ENCODE results near the gene NUDT11.

GRCh38 chrX:51494409-51494808 is 2.0 kb downstream of the NUDT11 start:
- no peak for TF ChIP-seq EP300 (IDR thresholded peaks at IDR 0.05; ENCODE audit: borderline replicate concordance)
- TF ChIP-seq MAX (IDR thresholded peaks at IDR 0.05): no peak
- no peak for TF ChIP-seq REST (IDR thresholded peaks at IDR 0.05; ENCODE audit: low read depth)
- TF ChIP-seq CEBPB (IDR thresholded peaks at IDR 0.05): no peak
- no peak for TF ChIP-seq CREB1 (IDR thresholded peaks at IDR 0.05; ENCODE audit: low read depth)
- no peak for TF ChIP-seq TAF1 (IDR thresholded peaks at IDR 0.05; ENCODE audit: low read depth)
- TF ChIP-seq YY1 (IDR thresholded peaks at IDR 0.05; ENCODE audit: low read depth): no peak
- TF ChIP-seq FOXM1 (IDR thresholded peaks at IDR 0.05; ENCODE audit: borderline replicate concordance, low read depth): no peak
- TF ChIP-seq NFIC (IDR thresholded peaks at IDR 0.05): no peak
- TF ChIP-seq USF1 (IDR thresholded peaks at IDR 0.05): no peak
- TF ChIP-seq TEAD4 (IDR thresholded peaks at IDR 0.05): no peak
- no peak for TF ChIP-seq EGR1 (IDR thresholded peaks at IDR 0.05)
